ENCODE measurements around the gene C2orf92. TPM values are rescaled to one million over a fixed set of nuclear protein-coding genes. Genes with fewer than 3 reads are reported as not detected.
"Not testable (repeated sequence)": the region's sequence is repeated elsewhere in the genome, so short reads cannot be mapped to it uniquely, and the experiment has no call there.

The C2orf92 gene
- total RNA-seq, 1 donor from 2014 or later: 17.7 TPM

GRCh38 chr2:97707362-97708047 lies 38.0 kb downstream of the C2orf92 start:
- DNase-seq (ENCODE audit: low spot score) (no peak), ATAC-seq (no peak)
- intact Hi-C loops (cut with DNase I): no loop called here

- intact Hi-C loops (cut with DNase I): no loop called here
These were observed 38.5 kb downstream of the C2orf92 start for GRCh38 chr2:97708048-97708380.

GRCh38 chr2:97708608-97709007 lies 39.1 kb downstream of the C2orf92 start:
- peak; percentile 8 for DNase-seq (ENCODE audit: low spot score)
- intact Hi-C loops (cut with DNase I): no loop called here
- ATAC-seq: no peak

More at GRCh38 chr2:97708048-97708380, 38.5 kb downstream of the C2orf92 start:
- ATAC-seq: no peak
- no peak for DNase-seq (ENCODE audit: low spot score)

- intact Hi-C loops (cut with DNase I): no loop called here
- no peak for ATAC-seq
- DNase-seq (ENCODE audit: low spot score): peak; percentile 30
These were observed 41.8 kb downstream of the C2orf92 start for GRCh38 chr2:97711394-97711711.

- DNase-seq (ENCODE audit: low spot score): peak; percentile 3
- intact Hi-C loops (cut with DNase I); ATAC-seq: not testable (repeated sequence)
These were observed 42.7 kb downstream of the C2orf92 start for GRCh38 chr2:97712175-97712574.

GRCh38 chr2:97712693-97713295 lies 43.3 kb downstream of the C2orf92 start:
- peak; percentile 53 for DNase-seq (ENCODE audit: low spot score)
- intact Hi-C loops (cut with DNase I): no loop called here
- ATAC-seq: no peak

- intact Hi-C loops (cut with DNase I): no loop called here
- ATAC-seq (peak; percentile 12), DNase-seq (ENCODE audit: low spot score) (no peak)
These were observed 44.0 kb downstream of the C2orf92 start, which contains the start of gene ZAP70 for GRCh38 chr2:97713296-97714083. TSS of gene ZAP70 (plus strand) at chr2:97713576. CDS start at chr2:97724037, 10,461 bp downstream.

GRCh38 chr2:97714084-97714949 lies 44.8 kb downstream of the C2orf92 start:
- ATAC-seq (no peak), DNase-seq (ENCODE audit: low spot score) (no peak)
- intact Hi-C loops (cut with DNase I): no loop called here

GRCh38 chr2:97714950-97715652 lies 45.6 kb downstream of the C2orf92 start:
- DNase-seq (ENCODE audit: low spot score) (no peak), ATAC-seq (no peak)
- intact Hi-C loops (cut with DNase I): no loop called here

- DNase-seq (ENCODE audit: low spot score) (no peak), ATAC-seq (no peak)
- intact Hi-C loops (cut with DNase I): no loop called here
These were observed 46.6 kb downstream of the C2orf92 start for GRCh38 chr2:97715951-97716694.

- ATAC-seq (no peak), DNase-seq (ENCODE audit: low spot score) (no peak)
- intact Hi-C loops (cut with DNase I): no loop called here
These were observed 47.4 kb downstream of the C2orf92 start for GRCh38 chr2:97716695-97717612.

GRCh38 chr2:97717613-97717995 lies 48.1 kb downstream of the C2orf92 start:
- ATAC-seq (no peak), DNase-seq (ENCODE audit: low spot score) (no peak)
- intact Hi-C loops (cut with DNase I): no loop called here

GRCh38 chr2:97718051-97718882 lies 48.8 kb downstream of the C2orf92 start:
- DNase-seq (ENCODE audit: low spot score) (no peak), ATAC-seq (no peak)
- intact Hi-C loops (cut with DNase I): no loop called here

- DNase-seq (ENCODE audit: low spot score) (no peak), ATAC-seq (no peak)
- intact Hi-C loops (cut with DNase I): no loop called here
These were observed 49.4 kb downstream of the C2orf92 start for GRCh38 chr2:97718942-97719341.

- intact Hi-C loops (cut with DNase I): no loop called here
- DNase-seq (ENCODE audit: low spot score) (no peak), ATAC-seq (no peak)
These were observed 50.0 kb downstream of the C2orf92 start for GRCh38 chr2:97719362-97720155.
